NB4 (cell line): ENCODE results near the gene DOCK4.
A peak's percentile ranks its signal among the peaks of the same experiment; 100 is the strongest.

Experiments
- DNase-seq: peaks from one replicate; pipeline ENCODE4 v3.0.0; 2010; ENCODE audit warnings: low read depth
- H3K4me3 ChIP-seq: one replicate; pipeline ENCODE4 v1.5.1; 2011; ENCODE audit warnings: mild to moderate bottlenecking, low read depth, low read length, moderate library complexity
- MYC ChIP-seq: IDR thresholded peaks from 2 replicates; pipeline ENCODE4 v1.6.1; 2011; ENCODE audit warnings: low read depth, low read length
- POLR2A ChIP-seq: IDR thresholded peaks from 2 replicates; pipeline ENCODE4 v1.6.1; 2011; ENCODE audit warnings: mild to moderate bottlenecking; ENCODE audit not compliant: insufficient read length; ENCODE audit errors: extremely low read depth
- TF ChIP-seq, protein P1 (sequence below): IDR thresholded peaks from one replicate; pipeline ENCODE4 v1.5.1; 2012; ENCODE audit warnings: low read depth, low read length
- TF ChIP-seq, protein P2 (sequence below): IDR thresholded peaks from 2 replicates; pipeline ENCODE4 v1.6.1; 2011; ENCODE audit warnings: low read depth, low read length

Gene DOCK4

GRCh38 chr7:112162142-112162766 is 43.9 kb downstream of the DOCK4 start:
- DNase-seq, result peak; percentile 10
- no peak overlapping the region for H3K4me3 ChIP-seq

GRCh38 chr7:112161253-112162141 is 44.7 kb downstream of the DOCK4 start:
- no peak for DNase-seq
- H3K4me3 ChIP-seq, result no peak overlapping the region
- no peak for TF ChIP-seq POLR2A
- TF ChIP-seq, protein P1, sequence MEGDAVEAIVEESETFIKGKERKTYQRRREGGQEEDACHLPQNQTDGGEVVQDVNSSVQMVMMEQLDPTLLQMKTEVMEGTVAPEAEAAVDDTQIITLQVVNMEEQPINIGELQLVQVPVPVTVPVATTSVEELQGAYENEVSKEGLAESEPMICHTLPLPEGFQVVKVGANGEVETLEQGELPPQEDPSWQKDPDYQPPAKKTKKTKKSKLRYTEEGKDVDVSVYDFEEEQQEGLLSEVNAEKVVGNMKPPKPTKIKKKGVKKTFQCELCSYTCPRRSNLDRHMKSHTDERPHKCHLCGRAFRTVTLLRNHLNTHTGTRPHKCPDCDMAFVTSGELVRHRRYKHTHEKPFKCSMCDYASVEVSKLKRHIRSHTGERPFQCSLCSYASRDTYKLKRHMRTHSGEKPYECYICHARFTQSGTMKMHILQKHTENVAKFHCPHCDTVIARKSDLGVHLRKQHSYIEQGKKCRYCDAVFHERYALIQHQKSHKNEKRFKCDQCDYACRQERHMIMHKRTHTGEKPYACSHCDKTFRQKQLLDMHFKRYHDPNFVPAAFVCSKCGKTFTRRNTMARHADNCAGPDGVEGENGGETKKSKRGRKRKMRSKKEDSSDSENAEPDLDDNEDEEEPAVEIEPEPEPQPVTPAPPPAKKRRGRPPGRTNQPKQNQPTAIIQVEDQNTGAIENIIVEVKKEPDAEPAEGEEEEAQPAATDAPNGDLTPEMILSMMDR, result no peak
- TF ChIP-seq MYC, result no peak

More at GRCh38 chr7:112162142-112162766, 43.9 kb downstream of the DOCK4 start:
- TF ChIP-seq, protein P1, result no peak
- TF ChIP-seq POLR2A (no peak), MYC (no peak)
- TF ChIP-seq, protein P2, sequence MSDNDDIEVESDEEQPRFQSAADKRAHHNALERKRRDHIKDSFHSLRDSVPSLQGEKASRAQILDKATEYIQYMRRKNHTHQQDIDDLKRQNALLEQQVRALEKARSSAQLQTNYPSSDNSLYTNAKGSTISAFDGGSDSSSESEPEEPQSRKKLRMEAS, result no peak

DNA sequence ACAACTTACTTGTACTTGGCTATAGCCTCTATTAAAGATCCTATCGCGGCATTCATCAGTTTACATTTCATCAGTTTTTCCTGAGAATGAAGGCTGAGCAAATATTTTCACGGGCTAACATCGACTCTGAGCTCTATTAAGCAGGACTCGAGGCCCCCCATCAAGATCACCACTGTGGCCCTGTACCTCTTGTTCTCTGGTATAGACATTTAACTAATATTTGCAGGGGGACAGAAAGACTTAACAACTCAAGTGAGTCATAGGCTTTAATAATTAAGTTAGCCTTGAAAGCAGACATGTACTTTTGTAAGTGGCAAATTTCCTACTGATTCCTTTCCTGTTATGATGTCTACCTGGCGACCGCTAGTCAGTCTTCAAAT is 45.4 kb downstream of the DOCK4 start:
- no peak for DNase-seq
- TF ChIP-seq, protein P2, result no peak
- TF ChIP-seq, protein P1, result no peak
- no peak for TF ChIP-seq POLR2A
- TF ChIP-seq MYC, result no peak
- no peak overlapping the region for H3K4me3 ChIP-seq

DNA sequence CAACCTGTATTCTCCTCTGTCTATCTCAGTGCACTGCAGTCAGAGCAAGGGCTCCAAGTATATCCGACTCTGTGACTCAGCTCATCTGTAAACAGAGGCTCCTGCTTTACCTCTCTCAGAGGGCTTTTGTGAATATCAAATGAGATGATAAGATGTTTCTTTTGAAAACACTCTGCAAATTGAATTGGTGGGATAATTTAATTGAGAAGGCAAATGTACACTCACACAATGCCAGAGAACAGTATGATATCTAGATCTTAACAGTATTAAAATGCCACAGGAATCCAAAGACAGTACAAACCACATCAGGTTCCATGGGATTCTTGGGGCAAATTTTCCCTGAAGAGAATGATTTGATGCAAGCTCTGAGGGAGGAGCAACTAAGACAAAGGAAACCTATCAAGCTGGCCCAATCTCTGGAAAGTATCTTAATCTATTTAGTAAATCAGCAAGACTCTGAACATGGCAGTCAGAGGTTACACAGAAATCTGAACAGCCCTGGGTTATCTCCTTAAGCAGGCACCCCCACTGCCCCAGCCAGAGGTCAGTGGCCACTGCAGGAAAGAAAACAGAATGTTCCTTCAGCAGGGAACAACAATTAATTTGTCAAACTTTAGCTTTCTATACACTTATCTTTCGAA is 45.9 kb downstream of the DOCK4 start:
- TF ChIP-seq, protein P1, result no peak
- TF ChIP-seq, protein P2, result no peak
- TF ChIP-seq MYC, result no peak
- TF ChIP-seq POLR2A, result no peak
- H3K4me3 ChIP-seq, result no peak overlapping the region
- no peak for DNase-seq

- peak; percentile 62 for DNase-seq
- TF ChIP-seq, protein P1, result no peak
- TF ChIP-seq, protein P2, result no peak
- TF ChIP-seq MYC (no peak), POLR2A (no peak)
- no peak overlapping the region for H3K4me3 ChIP-seq
Measured at GRCh38 chr7:112159351-112159750, 46.8 kb downstream of the DOCK4 start.
